GM19463 (cell line): ENCODE data around the gene TNFRSF9.
"Not testable (repeated sequence)": the region's sequence is repeated elsewhere in the genome, so short reads cannot be mapped to it uniquely, and the experiment has no call there.

Experiments used
- ATAC-seq: cut with Tn5 transposase; IDR thresholded peaks from one replicate; pipeline ENCODE4 v1.9.1; 2021; ENCODE audit warnings: mild to moderate bottlenecking, moderate library complexity; ENCODE audit not compliant: unreplicated experiment

Gene TNFRSF9

DNA sequence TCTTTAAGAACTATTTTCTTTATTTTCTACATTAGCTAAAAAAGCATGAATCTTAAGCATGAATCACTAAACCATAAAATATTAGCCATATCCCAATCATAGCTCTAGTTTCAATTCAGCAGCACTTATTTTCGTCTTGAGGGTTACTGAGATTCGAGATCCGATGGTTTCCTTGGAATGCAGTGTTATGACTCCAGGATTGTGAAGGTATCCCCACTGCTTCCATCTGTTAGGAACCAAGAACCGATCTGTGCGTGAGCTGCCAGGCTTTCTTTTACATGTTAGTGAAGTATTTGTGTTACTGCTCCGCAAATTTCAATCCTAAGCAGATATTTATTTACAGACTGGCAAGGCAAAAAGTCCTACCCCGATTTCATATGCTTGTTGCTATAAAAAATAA, 18.8 kb downstream of the TNFRSF9 start:
- ATAC-seq = no peak

- no peak for ATAC-seq
Observed at GRCh38 chr1:7919880-7920279, 20.8 kb downstream of the TNFRSF9 start.

DNA sequence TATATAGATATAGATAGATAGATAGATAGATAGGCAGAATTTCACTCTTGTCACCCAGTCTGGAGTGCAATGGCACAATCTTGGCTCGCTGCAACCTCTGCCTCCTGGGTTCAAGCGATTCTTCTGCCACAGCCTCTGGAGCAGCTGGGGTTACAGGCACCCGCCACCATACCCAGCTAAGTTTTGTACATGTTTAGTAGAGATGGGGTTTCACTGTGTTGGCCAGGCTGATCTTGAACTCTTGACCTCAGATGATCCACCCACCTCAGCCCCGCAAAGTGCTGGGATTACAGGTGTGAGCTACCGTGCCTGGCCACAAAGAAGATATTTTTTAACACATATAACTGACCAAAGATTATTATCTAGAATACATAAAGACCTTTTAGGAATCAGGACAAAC, 22.7 kb downstream of the TNFRSF9 start:
- ATAC-seq = not testable (repeated sequence)

- no peak for ATAC-seq
Observed at GRCh38 chr1:7916501-7916830, 24.2 kb downstream of the TNFRSF9 start.

GRCh38 chr1:7915826-7916500, 24.7 kb downstream of the TNFRSF9 start:
- no peak for ATAC-seq

- ATAC-seq = no peak
Observed at GRCh38 chr1:7912743-7913557, 27.7 kb downstream of the TNFRSF9 start.

DNA sequence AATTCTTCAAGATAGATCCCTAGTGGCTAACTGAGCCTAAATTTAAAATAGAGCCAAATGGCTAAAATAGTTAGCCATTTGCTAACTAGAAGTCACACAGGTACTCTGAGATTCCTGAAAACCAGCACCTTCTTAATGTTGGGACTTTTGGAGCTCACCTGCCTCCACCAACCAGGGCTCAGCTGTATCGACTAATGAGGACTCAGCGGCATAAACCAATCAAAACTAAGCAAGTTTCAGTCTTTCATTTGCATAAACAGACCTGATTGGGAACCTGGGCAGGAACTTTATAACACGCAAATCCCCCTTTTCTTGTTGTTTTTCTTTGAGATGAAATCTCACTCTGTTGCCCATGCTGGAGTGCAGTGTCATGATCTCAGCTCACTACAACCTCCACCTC, 28.5 kb downstream of the TNFRSF9 start:
- ATAC-seq = no peak

- no peak for ATAC-seq
Observed at GRCh38 chr1:7905262-7905661, 35.4 kb downstream of the TNFRSF9 start.

GRCh38 chr1:7902478-7903085, 38.1 kb downstream of the TNFRSF9 start:
- no peak for ATAC-seq

GRCh38 chr1:7899741-7900140, 40.9 kb downstream of the TNFRSF9 start:
- no peak for ATAC-seq

- ATAC-seq = no peak
Observed at GRCh38 chr1:7898962-7899361, 41.7 kb downstream of the TNFRSF9 start.

- ATAC-seq = no peak
Observed at GRCh38 chr1:7896994-7897393, 43.6 kb downstream of the TNFRSF9 start.

DNA sequence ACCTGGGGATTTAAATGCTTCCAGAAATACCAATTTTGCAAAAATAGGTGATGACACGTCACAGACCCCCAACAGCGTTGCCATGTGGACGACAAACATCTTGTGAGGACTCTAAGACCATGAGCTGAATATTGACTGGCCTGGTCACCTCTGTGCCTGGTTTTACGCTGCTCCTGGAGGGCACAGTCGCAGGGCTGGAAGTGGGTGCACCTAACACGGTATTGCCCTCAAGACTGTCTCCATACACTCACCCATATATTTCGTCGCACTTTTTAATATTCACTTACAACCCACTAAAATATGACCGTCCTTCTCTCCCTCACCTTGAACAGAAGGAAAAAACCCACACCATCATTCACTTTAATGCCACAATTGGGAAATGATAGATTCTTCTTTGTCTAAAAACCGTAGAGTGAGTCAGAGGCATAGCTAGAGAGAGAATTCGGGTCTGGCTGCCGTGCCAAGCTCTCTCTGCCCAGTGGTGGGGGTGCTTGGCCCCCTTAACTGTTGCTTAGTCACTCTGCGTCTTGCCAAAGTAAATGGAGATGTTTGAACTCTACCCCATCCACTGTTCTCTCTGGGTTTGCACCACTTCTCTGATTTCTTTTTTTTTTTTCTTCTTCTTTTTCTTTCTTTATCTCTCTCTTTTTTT, 47.0 kb downstream of the TNFRSF9 start:
- ATAC-seq = no peak

DNA sequence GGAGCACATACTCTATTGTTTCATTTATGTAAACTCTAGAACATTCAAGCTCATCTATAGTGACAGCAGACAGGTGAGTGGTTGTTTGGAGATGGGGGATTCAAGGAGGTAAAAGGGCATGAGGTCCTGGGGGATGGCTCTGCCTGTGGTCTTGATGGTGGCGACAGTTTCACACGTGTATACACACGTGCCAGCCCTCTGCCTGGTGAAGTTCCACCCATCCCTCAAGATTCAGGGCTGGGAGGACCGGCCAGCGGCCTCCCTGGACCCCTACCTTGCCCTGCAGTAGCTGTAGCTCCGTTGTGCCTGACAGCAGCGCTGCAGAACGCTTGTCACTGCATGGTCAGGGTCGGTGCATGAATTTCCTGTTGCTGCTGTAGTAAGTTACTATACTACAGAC, 48.8 kb downstream of the TNFRSF9 start:
- no peak for ATAC-seq

GRCh38 chr1:7890853-7891252, 49.8 kb downstream of the TNFRSF9 start:
- no peak for ATAC-seq

GRCh38 chr1:7888248-7889081, 52.2 kb downstream of the TNFRSF9 start:
- ATAC-seq = no peak

DNA sequence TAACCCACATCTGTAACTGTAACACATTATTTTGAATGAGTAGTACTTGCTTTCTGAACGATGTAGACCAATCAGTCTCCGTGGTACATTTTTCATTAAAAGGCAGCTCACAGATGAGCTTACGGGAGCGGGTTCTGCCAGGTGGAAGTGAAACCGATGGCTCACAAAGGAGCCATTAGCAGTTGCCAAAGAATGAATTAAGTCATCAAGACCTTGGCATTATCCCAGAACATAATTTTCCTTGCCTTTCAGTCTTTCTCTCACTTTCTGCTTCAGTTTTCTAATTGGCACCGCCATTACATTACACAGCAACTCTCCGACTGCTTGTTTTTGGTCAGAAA, 54.3 kb downstream of the TNFRSF9 start:
- ATAC-seq = no peak

DNA sequence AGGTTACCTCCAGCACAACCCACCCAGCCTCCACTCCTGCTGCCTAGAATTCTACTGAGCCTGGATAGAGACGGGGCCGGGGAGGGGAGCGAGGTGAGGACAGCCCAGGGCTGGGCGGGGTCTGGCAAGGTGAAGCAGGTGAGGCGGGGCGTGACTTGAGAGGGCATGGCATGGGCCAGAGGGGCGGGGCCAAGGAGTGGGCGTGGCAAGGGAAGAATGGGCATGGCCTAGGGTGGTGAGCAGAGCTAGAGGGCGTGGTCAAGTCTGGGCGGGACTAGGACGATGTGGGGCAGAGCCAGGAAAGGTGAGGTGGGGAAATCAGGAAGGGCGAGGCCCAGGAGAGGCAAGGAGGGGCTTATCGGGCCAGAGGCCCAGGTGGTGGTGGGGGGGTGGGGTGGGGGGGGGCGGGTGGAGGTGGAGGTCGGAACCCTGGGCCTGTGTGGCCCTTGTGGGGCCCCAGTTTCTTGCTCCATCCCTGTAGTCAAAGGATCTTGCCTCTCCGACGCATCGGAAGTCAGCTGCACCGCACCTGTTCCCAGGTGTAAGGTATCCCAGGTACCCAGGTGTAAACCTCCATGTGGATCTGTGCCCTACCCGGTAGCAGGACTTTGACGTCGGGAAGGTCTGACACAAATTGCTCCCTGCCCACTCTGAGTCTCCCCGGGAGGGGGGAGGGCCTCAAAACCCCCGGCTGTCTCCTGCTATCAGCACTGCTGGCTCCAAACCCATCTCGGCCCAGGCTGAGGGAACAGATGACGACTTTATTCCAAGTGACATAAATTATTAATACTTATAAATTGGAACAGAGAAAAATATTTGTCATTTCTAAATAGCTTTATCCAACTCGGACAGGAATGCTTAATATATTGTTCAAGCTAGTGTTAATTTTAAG, 54.9 kb downstream of the TNFRSF9 start:
- no peak for ATAC-seq

DNA sequence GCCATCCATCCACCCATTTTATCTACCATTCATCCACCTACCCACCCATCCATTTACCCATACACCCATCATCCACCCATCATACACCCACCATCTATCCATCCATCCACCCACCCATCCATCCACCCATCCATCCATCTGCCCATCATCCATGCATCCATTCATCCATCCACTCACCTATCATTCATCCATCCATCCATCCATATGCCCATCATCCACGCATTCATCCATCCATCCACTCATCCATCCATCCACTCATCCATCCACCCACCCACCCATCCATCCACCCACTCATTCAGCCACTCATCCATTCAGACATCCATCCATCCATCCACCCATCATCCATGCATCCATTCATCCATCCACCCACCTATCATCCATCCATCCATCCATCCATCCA, 55.9 kb downstream of the TNFRSF9 start:
- no peak for ATAC-seq

DNA sequence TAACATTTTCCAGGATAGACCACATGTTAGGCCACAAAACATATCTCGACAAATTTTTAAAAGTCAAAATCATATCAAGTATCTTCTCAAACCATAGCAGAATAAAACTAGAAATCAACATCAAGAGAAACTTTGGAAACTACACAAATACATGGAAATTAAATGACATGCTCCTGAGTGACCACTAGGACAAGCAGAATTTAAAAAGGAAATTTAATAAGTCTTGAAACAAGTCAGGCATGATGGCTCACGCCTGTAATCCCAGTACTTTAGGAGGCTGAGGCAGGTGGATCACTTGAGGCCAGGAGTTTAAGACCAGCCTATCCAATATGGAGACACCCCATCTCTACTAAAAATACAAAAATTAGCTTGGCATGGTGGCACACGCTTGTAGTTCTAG, 61.4 kb downstream of the TNFRSF9 start:
- no peak for ATAC-seq
